Measurements from ENCODE around the gene SRC.

The SRC gene

DNA sequence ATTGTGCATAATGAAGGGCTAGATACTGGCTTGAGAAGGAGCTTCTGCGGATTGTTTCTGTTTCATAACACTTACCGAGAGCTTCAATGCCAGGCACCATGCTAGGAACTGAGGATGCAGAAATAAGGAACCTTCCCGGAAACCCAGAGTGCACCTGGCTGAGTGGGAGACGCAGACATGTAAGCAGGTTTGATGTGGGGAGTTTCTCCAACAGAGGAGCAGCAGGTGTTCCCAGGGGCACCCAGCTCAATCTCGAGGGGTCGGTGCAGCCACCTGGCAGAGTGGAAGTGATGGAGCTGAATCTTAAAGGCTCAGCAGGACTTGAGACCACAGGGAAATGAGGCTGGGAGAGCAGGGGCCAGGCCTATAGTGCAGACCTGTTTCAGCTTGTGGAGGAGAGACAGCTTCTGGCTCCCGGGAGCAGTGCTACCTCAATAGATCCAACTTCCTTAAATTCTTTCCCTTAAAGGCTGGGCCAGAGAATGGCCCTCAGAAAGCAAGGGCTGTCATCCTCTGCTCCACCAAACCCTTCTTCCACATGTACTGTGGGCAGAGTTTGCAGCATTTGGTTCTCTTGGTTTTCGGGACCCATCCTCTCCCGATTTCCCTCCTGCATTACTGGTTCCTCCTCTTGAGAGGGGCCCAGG is 27.8 kb upstream of the SRC start:
- Histone ChIP-seq H3K4me3 (ENCODE audit: low read depth, low read length, poor library complexity, severe bottlenecking) (no peak overlapping the region), H2AFZ (ENCODE audit: low read length) (no peak overlapping the region), H3K4me2 (ENCODE audit: low read length) (no peak overlapping the region), H3F3A (ENCODE audit: insufficient read depth, low read length) (no peaks in the 10 kb centered on the region; the same call in 1 of the 2 replicates), H3K9me2 (ENCODE audit: low read depth, low read length) (no peaks in the 10 kb centered on the region), H3K79me2 (ENCODE audit: insufficient read depth, low read length) (no peaks in the 10 kb centered on the region), H4K20me1 (ENCODE audit: insufficient read depth, low read length) (no peaks in the 10 kb centered on the region), H3K27me3 (ENCODE audit: insufficient read depth, low read length) (no peaks in the 10 kb centered on the region), H3K9me3 (ENCODE audit: low read length) (no peaks in the 10 kb centered on the region), H3K27ac (ENCODE audit: low read depth, low read length, poor library complexity, severe bottlenecking) (no peak overlapping the region), H3K9ac (ENCODE audit: low read length) (no peak overlapping the region), H3K4me1 (ENCODE audit: insufficient read depth, low read length, severe bottlenecking) (peaks cover 32% of the 10 kb centered on the region), H3K36me3 (ENCODE audit: insufficient read depth, low read length) (peaks cover 11% of the 10 kb centered on the region; the same call in 1 of the 2 replicates)
- no peak for TF ChIP-seq EZH2 (IDR thresholded peaks at IDR 0.05; ENCODE audit: borderline replicate concordance, low read length)
- TF ChIP-seq, protein P1, sequence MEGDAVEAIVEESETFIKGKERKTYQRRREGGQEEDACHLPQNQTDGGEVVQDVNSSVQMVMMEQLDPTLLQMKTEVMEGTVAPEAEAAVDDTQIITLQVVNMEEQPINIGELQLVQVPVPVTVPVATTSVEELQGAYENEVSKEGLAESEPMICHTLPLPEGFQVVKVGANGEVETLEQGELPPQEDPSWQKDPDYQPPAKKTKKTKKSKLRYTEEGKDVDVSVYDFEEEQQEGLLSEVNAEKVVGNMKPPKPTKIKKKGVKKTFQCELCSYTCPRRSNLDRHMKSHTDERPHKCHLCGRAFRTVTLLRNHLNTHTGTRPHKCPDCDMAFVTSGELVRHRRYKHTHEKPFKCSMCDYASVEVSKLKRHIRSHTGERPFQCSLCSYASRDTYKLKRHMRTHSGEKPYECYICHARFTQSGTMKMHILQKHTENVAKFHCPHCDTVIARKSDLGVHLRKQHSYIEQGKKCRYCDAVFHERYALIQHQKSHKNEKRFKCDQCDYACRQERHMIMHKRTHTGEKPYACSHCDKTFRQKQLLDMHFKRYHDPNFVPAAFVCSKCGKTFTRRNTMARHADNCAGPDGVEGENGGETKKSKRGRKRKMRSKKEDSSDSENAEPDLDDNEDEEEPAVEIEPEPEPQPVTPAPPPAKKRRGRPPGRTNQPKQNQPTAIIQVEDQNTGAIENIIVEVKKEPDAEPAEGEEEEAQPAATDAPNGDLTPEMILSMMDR (IDR thresholded peaks at IDR 0.05; ENCODE audit: low read length) = no peak

DNA sequence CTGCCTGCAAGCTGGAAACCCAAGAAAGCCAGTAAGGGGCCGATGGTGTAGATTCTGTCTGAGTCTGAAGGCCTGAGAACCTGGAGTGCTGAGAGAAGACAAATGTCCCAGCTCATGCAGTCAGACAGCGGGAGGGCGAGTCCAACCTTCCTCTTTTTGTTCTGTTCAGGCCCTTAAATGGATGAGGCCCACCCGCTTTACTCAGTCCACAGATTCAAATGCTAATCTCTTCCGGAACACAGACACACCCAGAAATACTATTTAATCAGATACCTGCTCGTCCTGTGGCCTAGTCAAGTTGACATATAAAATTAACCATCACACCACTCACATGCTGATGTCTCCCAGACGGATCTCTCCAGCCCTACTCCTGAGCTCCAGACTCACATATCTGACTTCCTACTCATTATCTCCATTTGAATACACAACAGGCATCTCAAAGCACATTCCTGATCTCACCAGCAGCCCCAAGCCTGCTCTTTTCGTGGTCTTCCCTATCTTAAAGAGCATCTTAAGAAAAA is 26.7 kb upstream of the SRC start:
- H3K79me2 ChIP-seq (ENCODE audit: insufficient read depth, low read length) = no peaks in the 10 kb centered on the region
- H3K27me3 ChIP-seq (ENCODE audit: insufficient read depth, low read length) = no peaks in the 10 kb centered on the region
- H2AFZ ChIP-seq (ENCODE audit: low read length) = no peak overlapping the region
- no peaks in the 10 kb centered on the region for H3K9me3 ChIP-seq (ENCODE audit: low read length)
- peaks cover 11% of the 10 kb centered on the region; the same call in 1 of the 2 replicates for H3K36me3 ChIP-seq (ENCODE audit: insufficient read depth, low read length)
- H3K9me2 ChIP-seq (ENCODE audit: low read depth, low read length) = no peaks in the 10 kb centered on the region
- H3K4me3 ChIP-seq (ENCODE audit: low read depth, low read length, poor library complexity, severe bottlenecking) = no peak overlapping the region
- H3K4me1 ChIP-seq (ENCODE audit: insufficient read depth, low read length, severe bottlenecking) = peaks cover 32% of the 10 kb centered on the region
- no peaks in the 10 kb centered on the region; the same call in 1 of the 2 replicates for H3F3A ChIP-seq (ENCODE audit: insufficient read depth, low read length)
- H3K4me2 ChIP-seq (ENCODE audit: low read length) = no peak overlapping the region
- H3K27ac ChIP-seq (ENCODE audit: low read depth, low read length, poor library complexity, severe bottlenecking) = no peak overlapping the region
- TF ChIP-seq, protein P1 (IDR thresholded peaks at IDR 0.05; ENCODE audit: low read length) = no peak
- no peak for TF ChIP-seq EZH2 (IDR thresholded peaks at IDR 0.05; ENCODE audit: borderline replicate concordance, low read length)
- no peaks in the 10 kb centered on the region for H4K20me1 ChIP-seq (ENCODE audit: insufficient read depth, low read length)
- no peak overlapping the region for H3K9ac ChIP-seq (ENCODE audit: low read length)

DNA sequence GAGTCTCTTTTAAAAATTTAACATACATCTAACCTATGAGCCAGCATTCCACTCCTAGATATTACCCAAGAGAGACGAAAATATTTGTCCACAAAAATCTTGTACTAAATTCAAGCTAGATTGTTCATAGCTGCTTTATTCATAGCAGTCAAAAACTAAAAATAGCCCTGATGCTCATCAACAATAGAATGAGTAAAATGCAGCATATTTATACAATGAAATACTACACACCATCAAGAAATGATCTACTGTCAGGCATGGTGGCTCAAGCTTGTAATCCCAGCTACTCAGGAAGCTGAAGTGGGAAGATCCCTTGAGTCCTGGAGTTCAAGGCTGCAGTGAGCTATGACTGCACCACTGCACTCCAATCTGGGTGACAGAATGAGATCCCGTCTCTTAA is 22.0 kb upstream of the SRC start:
- no peaks in the 10 kb centered on the region for H3K9me2 ChIP-seq (ENCODE audit: low read depth, low read length)
- H2AFZ ChIP-seq (ENCODE audit: low read length) = no peak overlapping the region
- TF ChIP-seq EZH2 (IDR thresholded peaks at IDR 0.05; ENCODE audit: borderline replicate concordance, low read length) = no peak
- TF ChIP-seq, protein P1 (IDR thresholded peaks at IDR 0.05; ENCODE audit: low read length) = no peak
- no peaks in the 10 kb centered on the region for H3K9me3 ChIP-seq (ENCODE audit: low read length)
- H3K27me3 ChIP-seq (ENCODE audit: insufficient read depth, low read length) = no peaks in the 10 kb centered on the region
- no peak overlapping the region for H3K4me3 ChIP-seq (ENCODE audit: low read depth, low read length, poor library complexity, severe bottlenecking)
- no peaks in the 10 kb centered on the region; the same call in 1 of the 2 replicates for H3F3A ChIP-seq (ENCODE audit: insufficient read depth, low read length)
- no peaks in the 10 kb centered on the region for H3K36me3 ChIP-seq (ENCODE audit: insufficient read depth, low read length)
- no peak overlapping the region for H3K4me2 ChIP-seq (ENCODE audit: low read length)
- H3K27ac ChIP-seq (ENCODE audit: low read depth, low read length, poor library complexity, severe bottlenecking) = no peak overlapping the region
- H3K4me1 ChIP-seq (ENCODE audit: insufficient read depth, low read length, severe bottlenecking) = peaks cover 10% of the 10 kb centered on the region
- no peaks in the 10 kb centered on the region for H4K20me1 ChIP-seq (ENCODE audit: insufficient read depth, low read length)
- no peak overlapping the region for H3K9ac ChIP-seq (ENCODE audit: low read length)
- no peaks in the 10 kb centered on the region for H3K79me2 ChIP-seq (ENCODE audit: insufficient read depth, low read length)

Measured in OCI-LY1 (cell line).